ENCODE data around the gene MIPOL1. TPM values are rescaled to one million over a fixed set of nuclear protein-coding genes. Genes with fewer than 3 reads are reported as not detected.

MIPOL1 gene
- total and polyA plus RNA-seq, 8 donors, result 10.4 to 16.0 (median 12.4) TPM

GRCh38 chr14:37508503-37508902 lies 310.8 kb downstream of the MIPOL1 start:
- Histone ChIP-seq H3K4me3 (no peak overlapping the region), H3K36me3 (no peaks in the 10 kb centered on the region), H3K27ac (no peak overlapping the region), H3K27me3 (no peaks in the 10 kb centered on the region), H3K9me3 (no peaks in the 10 kb centered on the region), H3K4me1 (no peaks in the 10 kb centered on the region)
- no peak for DNase-seq
- TF ChIP-seq, protein P1, sequence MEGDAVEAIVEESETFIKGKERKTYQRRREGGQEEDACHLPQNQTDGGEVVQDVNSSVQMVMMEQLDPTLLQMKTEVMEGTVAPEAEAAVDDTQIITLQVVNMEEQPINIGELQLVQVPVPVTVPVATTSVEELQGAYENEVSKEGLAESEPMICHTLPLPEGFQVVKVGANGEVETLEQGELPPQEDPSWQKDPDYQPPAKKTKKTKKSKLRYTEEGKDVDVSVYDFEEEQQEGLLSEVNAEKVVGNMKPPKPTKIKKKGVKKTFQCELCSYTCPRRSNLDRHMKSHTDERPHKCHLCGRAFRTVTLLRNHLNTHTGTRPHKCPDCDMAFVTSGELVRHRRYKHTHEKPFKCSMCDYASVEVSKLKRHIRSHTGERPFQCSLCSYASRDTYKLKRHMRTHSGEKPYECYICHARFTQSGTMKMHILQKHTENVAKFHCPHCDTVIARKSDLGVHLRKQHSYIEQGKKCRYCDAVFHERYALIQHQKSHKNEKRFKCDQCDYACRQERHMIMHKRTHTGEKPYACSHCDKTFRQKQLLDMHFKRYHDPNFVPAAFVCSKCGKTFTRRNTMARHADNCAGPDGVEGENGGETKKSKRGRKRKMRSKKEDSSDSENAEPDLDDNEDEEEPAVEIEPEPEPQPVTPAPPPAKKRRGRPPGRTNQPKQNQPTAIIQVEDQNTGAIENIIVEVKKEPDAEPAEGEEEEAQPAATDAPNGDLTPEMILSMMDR (IDR thresholded peaks at IDR 0.05), result no peak
- intact Hi-C loops (cut with DNase I), result no loop called here
- no peak for ATAC-seq

DNA sequence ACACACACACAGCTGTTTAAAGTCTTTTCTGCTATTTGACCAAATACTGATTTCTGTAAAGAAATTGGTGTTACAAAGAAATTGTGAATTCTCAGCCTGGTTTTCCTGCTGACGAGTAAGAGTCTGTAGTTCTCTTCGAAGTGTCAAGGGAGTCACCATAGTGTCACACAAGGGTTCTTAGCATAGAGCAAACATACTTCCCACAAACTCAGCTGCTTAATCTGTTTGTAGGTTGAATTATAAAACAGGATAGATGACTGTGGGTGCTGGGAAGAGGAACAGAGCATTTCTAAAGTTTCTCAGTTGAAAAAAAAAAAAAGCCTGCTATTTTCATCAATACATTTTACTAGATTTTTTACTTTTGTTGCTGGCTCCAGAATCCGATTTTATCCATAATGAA lies 314.4 kb downstream of the MIPOL1 start:
- Histone ChIP-seq H3K36me3 (no peaks in the 10 kb centered on the region), H3K4me1 (no peaks in the 10 kb centered on the region), H3K4me3 (no peak overlapping the region), H3K9me3 (no peaks in the 10 kb centered on the region), H3K27me3 (no peaks in the 10 kb centered on the region), H3K27ac (no peak overlapping the region)
- ATAC-seq (peak; percentile 87), DNase-seq (no peak)
- intact Hi-C loops (cut with DNase I), result no loop called here
- TF ChIP-seq, protein P1 (IDR thresholded peaks at IDR 0.05), result no peak

GRCh38 chr14:37515771-37516170 lies 318.0 kb downstream of the MIPOL1 start:
- ATAC-seq (no peak), DNase-seq (no peak)
- Histone ChIP-seq H3K27me3 (no peaks in the 10 kb centered on the region), H3K4me1 (no peaks in the 10 kb centered on the region), H3K9me3 (no peaks in the 10 kb centered on the region), H3K27ac (no peak overlapping the region), H3K36me3 (no peaks in the 10 kb centered on the region), H3K4me3 (no peak overlapping the region)
- intact Hi-C loops (cut with DNase I), result no loop called here
- TF ChIP-seq, protein P1 (IDR thresholded peaks at IDR 0.05), result no peak

GRCh38 chr14:37526994-37527393 lies 329.3 kb downstream of the MIPOL1 start:
- H3K27me3 ChIP-seq, result no peaks in the 10 kb centered on the region
- no peaks in the 10 kb centered on the region for H3K36me3 ChIP-seq
- TF ChIP-seq, protein P1 (IDR thresholded peaks at IDR 0.05), result no peak
- H3K9me3 ChIP-seq, result no peaks in the 10 kb centered on the region
- no peak overlapping the region for H3K27ac ChIP-seq
- ATAC-seq (no peak), DNase-seq (no peak)
- intact Hi-C loops (cut with DNase I), result no loop called here
- H3K4me1 ChIP-seq, result no peaks in the 10 kb centered on the region
- H3K4me3 ChIP-seq, result no peak overlapping the region

DNA sequence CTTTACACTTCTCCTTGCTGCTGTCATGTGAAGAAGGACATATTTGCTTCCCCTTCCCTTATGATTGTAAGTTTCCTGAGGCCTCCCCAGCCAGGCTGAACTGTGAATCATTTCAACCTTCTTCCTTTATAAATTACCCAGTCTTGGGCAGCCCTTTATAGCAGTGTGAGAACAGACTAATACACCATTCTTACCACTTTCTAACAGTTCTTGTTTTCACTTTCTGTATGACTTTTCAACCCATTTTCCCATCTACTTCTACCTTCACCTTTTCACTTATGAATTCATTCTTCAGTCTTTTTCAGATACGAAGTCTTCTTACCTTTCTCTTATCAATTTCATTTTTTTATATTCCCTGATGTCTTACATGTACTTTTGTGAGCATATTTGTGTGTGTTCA lies 342.3 kb downstream of the MIPOL1 start:
- no peaks in the 10 kb centered on the region for H3K36me3 ChIP-seq
- H3K4me3 ChIP-seq, result no peak overlapping the region
- intact Hi-C loops (cut with DNase I), result no loop called here
- no peak for DNase-seq
- no peak overlapping the region for H3K27ac ChIP-seq
- no peaks in the 10 kb centered on the region for H3K9me3 ChIP-seq
- TF ChIP-seq, protein P1 (IDR thresholded peaks at IDR 0.05), result no peak
- H3K4me1 ChIP-seq, result peaks cover 0 to 4% of the 10 kb centered on the region in 2 donors
- ATAC-seq, result no peak
- no peaks in the 10 kb centered on the region for H3K27me3 ChIP-seq
